ENCODE measurements around the gene MYOCD. TPM values are rescaled to one million over a fixed set of nuclear protein-coding genes. Genes with fewer than 3 reads are reported as not detected.

The MYOCD gene
- total RNA-seq, 1 experiment from 2014 or later = 2.6 TPM

DNA sequence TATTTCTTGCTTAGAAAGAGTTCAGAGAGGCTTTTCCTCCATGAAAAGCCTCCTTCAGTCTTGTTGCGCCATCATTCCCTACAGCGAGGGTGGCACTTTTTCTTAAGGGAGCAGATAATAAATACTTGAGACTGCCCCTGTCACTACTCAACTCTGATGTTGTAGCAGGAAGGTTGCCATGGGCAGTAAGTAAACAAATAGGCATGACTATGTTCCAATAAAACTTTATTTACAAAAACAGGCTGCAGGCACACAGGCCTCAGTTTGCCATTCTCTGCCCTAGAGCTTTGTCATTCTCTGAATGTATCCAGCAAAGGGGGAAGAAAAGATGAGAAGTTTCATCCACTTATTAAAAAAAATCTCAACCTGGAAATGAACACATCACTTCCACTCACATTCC is 60.4 kb downstream of the MYOCD start:
- Mint-ChIP-seq H3K4me1 (ENCODE audit: low read depth, unreplicated experiment) (peaks cover 4% of the 10 kb centered on the region), H3K36me3 (ENCODE audit: insufficient read depth, unreplicated experiment) (no peaks in the 10 kb centered on the region), H3K27ac (ENCODE audit: unreplicated experiment) (no peak overlapping the region), H3K9me3 (ENCODE audit: unreplicated experiment) (no peaks in the 10 kb centered on the region), H3K27me3 (ENCODE audit: insufficient read depth, unreplicated experiment) (no peaks in the 10 kb centered on the region), H3K4me3 (ENCODE audit: unreplicated experiment) (no peak overlapping the region)
- no peak for DNase-seq
- Histone ChIP-seq H3K9me3 (no peaks in the 10 kb centered on the region), H3K4me3 (ENCODE audit: low read depth, low read length) (no peak overlapping the region), H3K27me3 (replicated peaks; ENCODE audit: control insufficient read depth, insufficient read depth, low read length) (no peaks in the 10 kb centered on the region), H3K36me3 (ENCODE audit: control insufficient read depth, insufficient read depth, low read length) (no peaks in the 10 kb centered on the region), H3K4me1 (peaks cover 6% of the 10 kb centered on the region; the same call in 1 of the 2 replicates)
- BruUV-seq (replicated peaks) = no TSS peak
- TF ChIP-seq, protein P1, sequence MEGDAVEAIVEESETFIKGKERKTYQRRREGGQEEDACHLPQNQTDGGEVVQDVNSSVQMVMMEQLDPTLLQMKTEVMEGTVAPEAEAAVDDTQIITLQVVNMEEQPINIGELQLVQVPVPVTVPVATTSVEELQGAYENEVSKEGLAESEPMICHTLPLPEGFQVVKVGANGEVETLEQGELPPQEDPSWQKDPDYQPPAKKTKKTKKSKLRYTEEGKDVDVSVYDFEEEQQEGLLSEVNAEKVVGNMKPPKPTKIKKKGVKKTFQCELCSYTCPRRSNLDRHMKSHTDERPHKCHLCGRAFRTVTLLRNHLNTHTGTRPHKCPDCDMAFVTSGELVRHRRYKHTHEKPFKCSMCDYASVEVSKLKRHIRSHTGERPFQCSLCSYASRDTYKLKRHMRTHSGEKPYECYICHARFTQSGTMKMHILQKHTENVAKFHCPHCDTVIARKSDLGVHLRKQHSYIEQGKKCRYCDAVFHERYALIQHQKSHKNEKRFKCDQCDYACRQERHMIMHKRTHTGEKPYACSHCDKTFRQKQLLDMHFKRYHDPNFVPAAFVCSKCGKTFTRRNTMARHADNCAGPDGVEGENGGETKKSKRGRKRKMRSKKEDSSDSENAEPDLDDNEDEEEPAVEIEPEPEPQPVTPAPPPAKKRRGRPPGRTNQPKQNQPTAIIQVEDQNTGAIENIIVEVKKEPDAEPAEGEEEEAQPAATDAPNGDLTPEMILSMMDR (IDR thresholded peaks at IDR 0.05; ENCODE audit: insufficient read depth in 1 of 2, low read depth in 1 of 2, low read length in 1 of 2, severe bottlenecking in 1 of 2, unreplicated experiment in 1 of 2) = no peak
- intact Hi-C loops (cut with micrococcal nuclease; ENCODE audit: unreplicated experiment) = no loop called here
- ChIA-PET POLR2A (no interaction called here), CTCF (no interaction called here)

DNA sequence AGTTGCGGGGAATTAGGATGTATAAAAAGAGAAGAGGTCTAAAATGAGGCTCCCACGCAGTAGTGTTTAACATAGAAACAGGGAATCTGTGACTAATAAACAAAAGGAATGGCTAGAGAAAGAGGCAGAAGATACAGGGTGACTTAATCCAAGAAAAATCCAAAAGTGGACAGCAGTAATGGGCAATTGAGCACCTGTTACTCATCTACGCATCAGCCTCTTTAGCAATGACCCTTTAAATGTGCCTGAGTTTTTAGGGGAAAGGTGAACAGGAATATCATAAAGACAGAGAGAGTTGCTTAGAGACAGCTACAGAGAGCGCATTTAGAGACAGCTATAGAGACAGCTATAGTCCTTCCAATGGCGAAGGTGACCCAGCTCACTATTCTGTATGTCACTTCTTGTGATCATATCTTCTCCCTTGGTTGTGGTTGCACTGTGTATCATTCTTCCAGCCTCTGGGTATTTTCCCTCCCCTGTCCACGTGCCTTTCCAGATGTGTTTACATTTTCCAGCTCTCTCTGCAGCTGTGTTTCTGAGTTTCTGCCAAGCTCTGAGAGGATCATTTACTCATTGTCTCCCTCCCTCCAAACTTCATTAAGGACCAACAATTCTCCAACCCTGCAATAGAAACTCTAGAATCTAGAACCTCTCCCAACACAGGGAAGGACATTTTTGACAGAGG is 61.5 kb downstream of the MYOCD start:
- Histone ChIP-seq H3K27me3 (replicated peaks; ENCODE audit: control insufficient read depth, insufficient read depth, low read length) (no peaks in the 10 kb centered on the region), H3K9me3 (no peaks in the 10 kb centered on the region), H3K4me3 (ENCODE audit: low read depth, low read length) (no peak overlapping the region), H3K36me3 (ENCODE audit: control insufficient read depth, insufficient read depth, low read length) (no peaks in the 10 kb centered on the region), H3K4me1 (peaks cover 14% of the 10 kb centered on the region)
- Mint-ChIP-seq H3K9me3 (ENCODE audit: unreplicated experiment) (no peaks in the 10 kb centered on the region), H3K27ac (ENCODE audit: unreplicated experiment) (no peak overlapping the region), H3K36me3 (ENCODE audit: insufficient read depth, unreplicated experiment) (no peaks in the 10 kb centered on the region), H3K27me3 (ENCODE audit: insufficient read depth, unreplicated experiment) (no peaks in the 10 kb centered on the region), H3K4me1 (ENCODE audit: low read depth, unreplicated experiment) (peaks cover 3% of the 10 kb centered on the region), H3K4me3 (ENCODE audit: unreplicated experiment) (no peak overlapping the region)
- DNase-seq = no peak
- intact Hi-C loops (cut with micrococcal nuclease; ENCODE audit: unreplicated experiment) = no loop called here
- CTCF ChIA-PET = no interaction called here
- no TSS peak for BruUV-seq (replicated peaks)
- POLR2A ChIA-PET = no interaction called here
- TF ChIP-seq, protein P1 (IDR thresholded peaks at IDR 0.05; ENCODE audit: insufficient read depth in 1 of 2, low read depth in 1 of 2, low read length in 1 of 2, severe bottlenecking in 1 of 2, unreplicated experiment in 1 of 2) = no peak

DNA sequence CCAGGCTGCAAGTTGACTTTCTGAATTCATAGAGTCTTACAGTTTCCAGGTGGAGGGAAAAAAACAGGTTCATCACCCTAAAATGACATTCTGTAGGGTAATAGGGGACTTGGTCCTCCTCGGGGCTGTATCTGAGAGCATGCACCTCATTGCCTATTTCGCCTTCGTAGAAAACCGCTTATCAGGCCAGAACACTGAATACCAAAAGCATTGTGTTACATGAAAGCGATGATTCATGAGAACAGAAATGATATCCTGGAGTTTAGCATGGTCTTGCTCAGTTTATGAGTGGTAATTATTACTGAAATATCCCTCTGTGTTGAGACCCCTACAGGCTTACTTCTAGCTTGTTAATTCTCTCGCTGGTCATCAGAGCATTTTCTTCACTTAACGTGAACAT is 62.2 kb downstream of the MYOCD start:
- no TSS peak for BruUV-seq (replicated peaks)
- ChIA-PET CTCF (no interaction called here), POLR2A (no interaction called here)
- Histone ChIP-seq H3K36me3 (ENCODE audit: control insufficient read depth, insufficient read depth, low read length) (no peaks in the 10 kb centered on the region), H3K9me3 (no peaks in the 10 kb centered on the region), H3K27me3 (replicated peaks; ENCODE audit: control insufficient read depth, insufficient read depth, low read length) (no peaks in the 10 kb centered on the region), H3K4me1 (peaks cover 14% of the 10 kb centered on the region), H3K4me3 (ENCODE audit: low read depth, low read length) (no peak overlapping the region)
- Mint-ChIP-seq H3K36me3 (ENCODE audit: insufficient read depth, unreplicated experiment) (no peaks in the 10 kb centered on the region), H3K4me3 (ENCODE audit: unreplicated experiment) (no peak overlapping the region), H3K27ac (ENCODE audit: unreplicated experiment) (no peak overlapping the region), H3K27me3 (ENCODE audit: insufficient read depth, unreplicated experiment) (no peaks in the 10 kb centered on the region), H3K9me3 (ENCODE audit: unreplicated experiment) (no peaks in the 10 kb centered on the region), H3K4me1 (ENCODE audit: low read depth, unreplicated experiment) (peaks cover 7% of the 10 kb centered on the region)
- TF ChIP-seq, protein P1 (IDR thresholded peaks at IDR 0.05; ENCODE audit: insufficient read depth in 1 of 2, low read depth in 1 of 2, low read length in 1 of 2, severe bottlenecking in 1 of 2, unreplicated experiment in 1 of 2) = no peak
- DNase-seq = no peak
- intact Hi-C loops (cut with micrococcal nuclease; ENCODE audit: unreplicated experiment) = no loop called here
